HUES64 (cell line): ENCODE results near the gene IGFBP6. TPM values are rescaled to one million over a fixed set of nuclear protein-coding genes. Genes with fewer than 3 reads are reported as not detected.
A peak's percentile ranks its signal among the peaks of the same experiment; 100 is the strongest.

Experiments used
- H3K27ac ChIP-seq: 2 replicates; pipeline ENCODE4 v1.7.0; 2013; ENCODE audit warnings: low read depth, low read length, inconsistent platforms
- H3K27me3 ChIP-seq: 2 replicates; pipeline ENCODE4 v1.6.1; 2013; ENCODE audit warnings: mild to moderate bottlenecking, low read length; ENCODE audit not compliant: insufficient read depth
- H3K36me3 ChIP-seq: 2 replicates; pipeline ENCODE4 v1.6.1; 2013; ENCODE audit warnings: mild to moderate bottlenecking, low read length; ENCODE audit not compliant: insufficient read depth
- H3K4me1 ChIP-seq: 2 replicates; pipeline ENCODE4 v1.6.1; 2013; ENCODE audit warnings: mild to moderate bottlenecking, low read length, moderate library complexity; ENCODE audit not compliant: insufficient read depth
- H3K4me3 ChIP-seq: 2 replicates; pipeline ENCODE4 v1.5.1; 2013; ENCODE audit warnings: mild to moderate bottlenecking, low read length, moderate library complexity
- H3K9ac ChIP-seq: 2 replicates; pipeline ENCODE4 v1.6.1; 2013; ENCODE audit warnings: mild to moderate bottlenecking, low read depth, low read length
- H3K9me3 ChIP-seq: 2 replicates; pipeline ENCODE4 v1.6.1; 2013; ENCODE audit warnings: low read depth, low read length; ENCODE audit not compliant: insufficient read depth
- WGBS: fragments of 150-250, 120-280 bp; methylation state at CpG from one replicate; pipeline ENCODE4 v1.1.7; 2013; ENCODE audit warnings: missing lambda C conversion rate; 5-methylcytosine and 5-hydroxymethylcytosine counted together
- polyA plus RNA-seq, 2 experiments: library from polyadenylated mRNA; stranded (reverse); fragments of 50-300 nt; gene quantifications; one replicate each; pipeline ENCODE4 v1.2.3, GENCODE V29; 2013

IGFBP6 gene, protein sequence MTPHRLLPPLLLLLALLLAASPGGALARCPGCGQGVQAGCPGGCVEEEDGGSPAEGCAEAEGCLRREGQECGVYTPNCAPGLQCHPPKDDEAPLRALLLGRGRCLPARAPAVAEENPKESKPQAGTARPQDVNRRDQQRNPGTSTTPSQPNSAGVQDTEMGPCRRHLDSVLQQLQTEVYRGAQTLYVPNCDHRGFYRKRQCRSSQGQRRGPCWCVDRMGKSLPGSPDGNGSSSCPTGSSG
- polyA plus RNA-seq (2013, experiment 1 of 2) = 4.9 TPM
- polyA plus RNA-seq (2013, experiment 2 of 2) = 4.7 TPM

- Histone ChIP-seq H3K4me3 (peak within 1 kb of the TSS; percentile 76), H3K9ac (no peak within 1 kb of the TSS), H3K9me3 (no peaks in the 10 kb centered on the region), H3K27ac (no peak within 1 kb of the TSS), H3K4me1 (peaks cover 21% of the 10 kb centered on the region), H3K36me3 (no peaks in the 10 kb centered on the region), H3K27me3 (peaks cover 42% of the 10 kb centered on the region)
- WGBS = under 1% methylated on average over 51 of the region's 51 CpGs
Observed at GRCh38 chr12:53097564-53098353, at the start of gene IGFBP6. IGFBP6 (plus strand) TSS chr12:53097667; CDS start chr12:53097718, 51 bp downstream.

DNA sequence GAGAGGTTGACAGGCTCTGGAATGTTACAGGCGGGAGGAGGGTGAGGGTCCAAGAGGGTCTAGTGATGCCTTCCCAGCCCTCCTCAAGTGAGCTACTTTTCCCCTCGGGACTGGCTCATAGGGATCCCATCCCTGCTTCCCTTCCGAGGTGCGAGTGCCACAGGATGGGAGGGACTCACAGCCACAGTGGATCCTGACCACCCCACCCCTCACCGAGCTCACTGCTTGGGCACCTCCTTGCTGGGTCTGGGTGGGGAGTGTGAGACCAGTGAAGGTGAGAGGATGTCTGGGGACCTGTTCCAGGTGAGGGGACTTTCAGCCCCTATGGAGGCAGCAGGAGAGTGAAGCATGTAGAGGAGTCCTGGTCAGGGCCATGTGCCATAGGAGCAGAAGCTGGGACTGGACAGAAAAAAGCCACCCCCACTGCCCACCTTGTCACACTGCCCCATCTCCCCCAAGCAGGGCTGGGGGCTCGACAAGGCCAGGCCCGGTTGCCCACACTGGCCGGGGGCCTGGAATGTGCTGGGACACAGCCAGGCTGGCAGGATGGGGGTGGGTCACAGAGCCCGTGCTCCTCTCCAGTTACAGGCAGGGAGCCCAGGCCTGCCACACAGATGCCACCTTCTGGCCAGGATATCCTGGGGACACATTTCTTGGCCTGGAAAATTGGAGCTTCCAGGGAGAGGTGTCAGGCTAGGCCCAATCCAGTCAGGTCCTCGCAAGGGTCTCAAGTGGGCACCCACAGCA, 49.3 kb upstream of the IGFBP6 start:
- H3K9ac ChIP-seq = no peak overlapping the region
- no peaks in the 10 kb centered on the region for H3K9me3 ChIP-seq
- H3K4me3 ChIP-seq = peak overlapping the region; percentile 51
- peaks cover 51% of the 10 kb centered on the region for H3K4me1 ChIP-seq
- WGBS = 15% methylated on average over 7 of the region's 10 CpGs
- H3K27ac ChIP-seq = peak overlapping the region; percentile 81; the same call in 1 of the 2 replicates
- peaks cover 23% of the 10 kb centered on the region for H3K27me3 ChIP-seq
- peaks cover 4% of the 10 kb centered on the region; the same call in 1 of the 2 replicates for H3K36me3 ChIP-seq

- peaks cover 4% of the 10 kb centered on the region; the same call in 1 of the 2 replicates for H3K36me3 ChIP-seq
- H3K4me3 ChIP-seq = peak overlapping the region; percentile 41
- peaks cover 52% of the 10 kb centered on the region for H3K4me1 ChIP-seq
- 18% methylated on average over 6 of the region's 6 CpGs for WGBS
- H3K9ac ChIP-seq = no peak overlapping the region; the same call in 1 of the 2 replicates
- peak overlapping the region; percentile 81; the same call in 1 of the 2 replicates for H3K27ac ChIP-seq
- H3K9me3 ChIP-seq = no peaks in the 10 kb centered on the region
- H3K27me3 ChIP-seq = peaks cover 21% of the 10 kb centered on the region
Observed at GRCh38 chr12:53048780-53049401, 48.6 kb upstream of the IGFBP6 start.

- peaks cover 4% of the 10 kb centered on the region; the same call in 1 of the 2 replicates for H3K36me3 ChIP-seq
- peak within 1 kb of the TSS; percentile 26; the same call in 1 of the 2 replicates for H3K9ac ChIP-seq
- peaks cover 13% of the 10 kb centered on the region for H3K27me3 ChIP-seq
- whole genome bisulfite sequencing = 7% methylated on average over 20 of the region's 20 CpGs
- H3K4me1 ChIP-seq = peaks cover 43% of the 10 kb centered on the region
- H3K4me3 ChIP-seq = peak within 1 kb of the TSS; percentile 41
- peak within 1 kb of the TSS; percentile 79 for H3K27ac ChIP-seq
- H3K9me3 ChIP-seq = no peaks in the 10 kb centered on the region
Observed at GRCh38 chr12:53049571-53050318, 47.7 kb upstream of the IGFBP6 start, which contains the start of gene TNS2. TNS2 (plus strand) TSS chr12:53050065; CDS start chr12:53050186, 121 bp downstream.

DNA sequence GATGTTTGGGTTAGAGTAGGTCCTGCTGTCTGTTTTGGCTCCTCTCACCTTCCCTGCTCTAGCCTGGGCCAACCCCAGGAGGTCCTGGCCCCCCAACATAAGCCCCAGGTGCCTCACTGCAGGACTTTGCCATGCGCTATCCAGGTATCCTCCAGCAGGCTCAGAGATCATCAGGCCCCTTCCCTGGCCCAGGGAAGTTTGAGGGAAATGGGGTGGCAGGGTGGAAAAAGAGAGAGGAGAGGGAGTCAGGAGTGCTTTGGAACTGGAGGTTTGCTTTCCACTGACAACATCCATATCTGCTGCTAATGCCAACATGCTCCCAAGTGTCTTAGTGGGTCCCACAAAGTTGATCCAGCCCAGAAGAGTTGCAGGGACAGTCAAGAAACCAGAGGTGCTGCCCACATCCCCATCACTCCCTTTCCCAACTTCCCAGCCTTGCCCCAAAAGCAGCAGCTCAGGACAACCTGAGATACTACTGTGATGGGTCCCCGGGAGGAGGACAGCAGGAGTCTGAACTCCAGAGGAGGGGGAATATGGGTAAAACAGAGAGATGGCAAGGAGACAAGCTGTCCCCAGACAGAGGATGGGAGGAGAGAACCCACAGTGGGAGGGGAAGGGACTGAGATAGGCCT, 46.9 kb upstream of the IGFBP6 start:
- H3K27me3 ChIP-seq = peaks cover 5% of the 10 kb centered on the region
- 74% methylated on average over 2 of the region's 2 CpGs for WGBS
- peaks cover 39% of the 10 kb centered on the region for H3K4me1 ChIP-seq
- H3K9ac ChIP-seq = peak overlapping the region; percentile 26; the same call in 1 of the 2 replicates
- peaks cover 4% of the 10 kb centered on the region; the same call in 1 of the 2 replicates for H3K36me3 ChIP-seq
- H3K4me3 ChIP-seq = peak overlapping the region; percentile 41
- no peaks in the 10 kb centered on the region for H3K9me3 ChIP-seq
- H3K27ac ChIP-seq = peak overlapping the region; percentile 79; the same call in 1 of the 2 replicates

DNA sequence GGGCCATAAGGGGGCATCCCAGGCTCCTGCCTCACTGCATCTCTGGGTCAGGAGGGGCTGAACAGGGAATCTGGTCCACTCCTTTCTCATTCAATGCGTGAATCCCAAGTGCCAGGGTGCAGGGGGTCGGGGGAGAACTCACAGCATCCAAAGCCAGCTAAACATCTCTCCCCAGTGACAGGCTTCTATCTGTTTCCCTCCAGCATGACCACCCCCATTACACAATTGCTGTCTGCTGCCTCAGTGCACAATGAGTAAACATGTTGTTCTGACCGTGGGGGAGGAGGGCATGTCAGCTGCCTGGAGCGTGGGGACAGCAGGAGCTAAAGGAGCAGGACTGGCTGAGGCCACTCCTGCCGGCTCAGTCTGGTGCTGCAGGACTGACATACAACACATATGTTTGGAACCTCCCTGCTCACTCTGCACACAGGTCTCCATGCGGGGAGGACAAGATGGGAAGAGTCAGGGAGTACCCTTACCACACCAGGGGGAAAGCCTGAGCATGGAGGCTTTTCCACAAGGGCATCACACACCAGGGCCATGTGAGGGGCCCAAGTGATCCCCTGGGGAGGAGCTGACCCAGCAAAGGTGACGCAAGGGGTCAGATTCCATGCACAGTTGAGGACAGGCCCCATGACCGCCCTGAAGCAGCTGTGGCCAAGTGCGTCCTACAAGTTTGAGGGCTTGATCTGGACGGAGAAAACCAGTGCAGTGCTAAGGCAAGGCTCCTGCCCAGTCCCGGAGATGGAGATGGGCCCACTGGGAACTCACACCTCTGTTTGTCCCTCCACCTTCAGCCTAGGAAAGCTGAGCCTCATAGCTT, 46.2 kb upstream of the IGFBP6 start:
- Histone ChIP-seq H3K4me1 (peaks cover 39% of the 10 kb centered on the region), H3K36me3 (peaks cover 4% of the 10 kb centered on the region; the same call in 1 of the 2 replicates), H3K9me3 (no peaks in the 10 kb centered on the region), H3K4me3 (no peak overlapping the region), H3K27me3 (no peaks in the 10 kb centered on the region), H3K9ac (no peak overlapping the region), H3K27ac (no peak overlapping the region)
- 64% methylated on average over 10 of the region's 11 CpGs for WGBS

DNA sequence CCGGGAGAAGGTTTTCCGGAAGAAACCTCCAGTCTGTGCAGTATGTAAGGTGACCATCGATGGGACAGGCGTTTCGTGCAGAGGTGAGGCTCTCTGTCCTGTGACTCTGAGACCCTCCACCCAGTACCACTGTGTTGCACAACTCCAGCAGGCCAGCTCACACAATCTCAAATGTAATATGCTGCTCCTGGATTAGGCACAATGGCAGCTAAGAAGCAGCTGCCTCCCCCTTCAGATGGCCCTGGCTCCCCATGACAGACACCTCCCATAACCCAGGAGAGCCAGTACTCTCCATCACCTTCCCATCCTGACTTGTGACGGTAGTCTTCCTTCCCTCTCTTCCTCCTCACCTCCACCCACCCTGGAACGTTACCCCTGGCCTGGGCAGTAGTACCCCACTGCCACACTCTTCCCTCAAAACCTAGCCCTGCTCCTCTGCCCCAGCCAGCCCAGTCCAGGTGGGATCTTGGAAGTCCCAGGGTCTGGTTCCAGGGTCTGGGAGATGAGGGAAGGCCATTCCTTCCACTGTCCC, 45.5 kb upstream of the IGFBP6 start:
- H3K9ac ChIP-seq = no peak overlapping the region
- H3K27me3 ChIP-seq = peaks cover under 1% of the 10 kb centered on the region; the same call in 1 of the 2 replicates
- no peak overlapping the region for H3K4me3 ChIP-seq
- peaks cover 39% of the 10 kb centered on the region for H3K4me1 ChIP-seq
- WGBS = 92% methylated on average over 7 of the region's 7 CpGs
- H3K36me3 ChIP-seq = peaks cover 4% of the 10 kb centered on the region; the same call in 1 of the 2 replicates
- no peak overlapping the region for H3K27ac ChIP-seq
- no peaks in the 10 kb centered on the region for H3K9me3 ChIP-seq

DNA sequence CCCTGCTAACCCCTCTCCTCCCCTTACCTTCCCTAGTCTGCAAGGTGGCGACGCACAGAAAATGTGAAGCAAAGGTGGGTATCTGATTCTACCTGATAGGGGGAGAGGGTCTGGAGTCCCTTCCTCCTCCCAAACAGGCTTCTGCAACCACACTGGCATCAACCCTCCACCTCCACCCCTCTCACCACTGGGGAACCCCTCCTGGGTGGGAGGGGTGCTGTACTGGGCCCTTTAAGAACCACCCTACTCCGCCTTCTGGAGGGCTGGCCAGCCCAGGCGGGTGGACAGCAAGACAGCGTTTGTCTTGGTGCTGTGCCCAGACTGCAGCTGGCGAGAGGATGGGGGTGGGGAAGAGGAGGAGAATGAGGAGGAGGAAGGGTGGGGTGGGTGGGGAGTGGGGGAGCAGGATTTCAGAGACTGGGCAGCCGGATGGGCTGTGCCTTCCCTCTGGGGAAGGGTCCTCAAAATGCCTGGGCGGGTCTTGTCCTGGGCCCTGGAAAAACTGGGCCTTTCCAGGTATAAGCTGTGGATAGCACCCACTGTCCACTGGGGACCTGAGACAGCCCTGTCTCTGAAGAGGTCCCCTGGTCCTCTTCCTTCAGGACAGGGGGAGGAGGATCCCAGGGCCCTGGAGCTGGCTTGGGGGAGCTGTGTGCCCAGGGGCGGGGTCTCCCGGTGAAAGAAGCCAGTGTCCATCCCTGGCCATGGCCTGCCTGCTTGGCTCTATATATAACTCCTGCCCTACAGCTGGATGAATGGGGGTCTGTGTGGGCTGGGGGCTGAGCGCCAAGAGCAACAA, 44.8 kb upstream of the IGFBP6 start:
- Histone ChIP-seq H3K9ac (no peak overlapping the region), H3K36me3 (peaks cover 4% of the 10 kb centered on the region; the same call in 1 of the 2 replicates), H3K9me3 (no peaks in the 10 kb centered on the region), H3K4me3 (no peak overlapping the region), H3K27ac (no peak overlapping the region), H3K27me3 (peaks cover 3% of the 10 kb centered on the region), H3K4me1 (peaks cover 38% of the 10 kb centered on the region)
- 90% methylated on average over 9 of the region's 11 CpGs for WGBS
